DND-41 (cell line): ENCODE measurements around the gene IMMP1L.

Experiments
- EZH2 ChIP-seq: IDR thresholded peaks from 3 replicates; pipeline ENCODE4 v1.6.1; 2012; ENCODE audit warnings: borderline replicate concordance, low read depth, mild to moderate bottlenecking, moderate library complexity, low read length, inconsistent platforms; ENCODE audit not compliant: severe bottlenecking
- TF ChIP-seq, protein P1 (sequence below): IDR thresholded peaks from 2 replicates; pipeline ENCODE4 v1.5.1; 2012; ENCODE audit warnings: borderline replicate concordance, low read length, moderate library complexity, mild to moderate bottlenecking; ENCODE audit not compliant: poor library complexity, severe bottlenecking; ENCODE audit errors: extremely low read depth

DNA sequence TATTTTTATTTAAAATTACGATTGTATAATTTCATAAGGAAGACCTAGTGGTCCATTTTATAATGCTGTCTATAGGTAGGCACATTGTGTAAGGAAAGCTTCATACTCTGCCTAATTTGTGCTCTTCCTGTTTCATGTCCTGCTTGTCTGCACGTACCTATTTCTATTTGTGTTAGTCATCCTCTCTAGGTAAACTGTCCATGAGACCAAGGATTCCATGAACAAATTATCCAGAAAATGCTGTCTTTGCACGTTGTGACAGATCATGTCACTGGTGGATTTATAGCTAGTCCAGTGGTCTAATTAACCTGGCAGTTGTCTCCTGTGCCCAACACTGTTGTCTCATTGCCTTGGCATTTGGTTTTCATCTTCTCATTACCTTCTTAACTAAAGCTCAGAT, 95.1 kb downstream of the IMMP1L start:
- TF ChIP-seq, protein P1, sequence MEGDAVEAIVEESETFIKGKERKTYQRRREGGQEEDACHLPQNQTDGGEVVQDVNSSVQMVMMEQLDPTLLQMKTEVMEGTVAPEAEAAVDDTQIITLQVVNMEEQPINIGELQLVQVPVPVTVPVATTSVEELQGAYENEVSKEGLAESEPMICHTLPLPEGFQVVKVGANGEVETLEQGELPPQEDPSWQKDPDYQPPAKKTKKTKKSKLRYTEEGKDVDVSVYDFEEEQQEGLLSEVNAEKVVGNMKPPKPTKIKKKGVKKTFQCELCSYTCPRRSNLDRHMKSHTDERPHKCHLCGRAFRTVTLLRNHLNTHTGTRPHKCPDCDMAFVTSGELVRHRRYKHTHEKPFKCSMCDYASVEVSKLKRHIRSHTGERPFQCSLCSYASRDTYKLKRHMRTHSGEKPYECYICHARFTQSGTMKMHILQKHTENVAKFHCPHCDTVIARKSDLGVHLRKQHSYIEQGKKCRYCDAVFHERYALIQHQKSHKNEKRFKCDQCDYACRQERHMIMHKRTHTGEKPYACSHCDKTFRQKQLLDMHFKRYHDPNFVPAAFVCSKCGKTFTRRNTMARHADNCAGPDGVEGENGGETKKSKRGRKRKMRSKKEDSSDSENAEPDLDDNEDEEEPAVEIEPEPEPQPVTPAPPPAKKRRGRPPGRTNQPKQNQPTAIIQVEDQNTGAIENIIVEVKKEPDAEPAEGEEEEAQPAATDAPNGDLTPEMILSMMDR, result no peak
- TF ChIP-seq EZH2, result no peak
